Measurements from ENCODE around the gene SLC16A8.
A peak's percentile ranks its signal among the peaks of the same experiment; 100 is the strongest.
"Not testable (repeated sequence)": the region's sequence is repeated elsewhere in the genome, so short reads cannot be mapped to it uniquely, and the experiment has no call there.

SLC16A8 gene

GRCh38 chr22:38083931-38084631 lies at the start of gene SLC16A8:
TSS of gene SLC16A8 (minus strand) at chr22:38084184. CDS start at chr22:38082873, 1,311 bp downstream.
- no peak for DNase-seq (ENCODE audit: low read depth in 2 of 2)

- DNase-seq (ENCODE audit: low read depth in 2 of 2), result no peak
These were observed 49.3 kb upstream of the SLC16A8 start for GRCh38 chr22:38133331-38133730.

- no peak for DNase-seq (ENCODE audit: low read depth in 2 of 2)
These were observed 48.8 kb upstream of the SLC16A8 start for GRCh38 chr22:38132794-38133193.

- no peak for DNase-seq (ENCODE audit: low read depth in 2 of 2)
These were observed 48.2 kb upstream of the SLC16A8 start for GRCh38 chr22:38132136-38132535.

GRCh38 chr22:38131399-38131798 lies 47.4 kb upstream of the SLC16A8 start:
- no peak for DNase-seq (ENCODE audit: low read depth in 2 of 2)

- DNase-seq (ENCODE audit: low read depth in 2 of 2), result no peak
These were observed 45.9 kb upstream of the SLC16A8 start for GRCh38 chr22:38129856-38130255.

- no peak for DNase-seq (ENCODE audit: low read depth in 2 of 2)
These were observed 45.0 kb upstream of the SLC16A8 start for GRCh38 chr22:38129021-38129420.

- DNase-seq (ENCODE audit: low read depth in 2 of 2), result no peak
These were observed 43.9 kb upstream of the SLC16A8 start for GRCh38 chr22:38127869-38128268.

GRCh38 chr22:38126928-38127668 lies 43.1 kb upstream of the SLC16A8 start:
- no peak for DNase-seq (ENCODE audit: low read depth in 2 of 2)

- no peak for DNase-seq (ENCODE audit: low read depth in 2 of 2)
These were observed 41.8 kb upstream of the SLC16A8 start for GRCh38 chr22:38125751-38126201.

- DNase-seq (ENCODE audit: low read depth in 2 of 2), result no peak
These were observed 41.1 kb upstream of the SLC16A8 start for GRCh38 chr22:38125038-38125610.

GRCh38 chr22:38124236-38124974 lies 40.4 kb upstream of the SLC16A8 start:
- no peak for DNase-seq (ENCODE audit: low read depth in 2 of 2)

GRCh38 chr22:38122616-38123015 lies 38.6 kb upstream of the SLC16A8 start:
- no peak for DNase-seq (ENCODE audit: low read depth in 2 of 2)

- no peak for DNase-seq (ENCODE audit: low read depth in 2 of 2)
These were observed 36.6 kb upstream of the SLC16A8 start for GRCh38 chr22:38120359-38121110.

- DNase-seq (ENCODE audit: low read depth in 2 of 2), result not testable (repeated sequence)
These were observed 34.8 kb upstream of the SLC16A8 start for GRCh38 chr22:38118747-38119146.

GRCh38 chr22:38118182-38118581 lies 34.2 kb upstream of the SLC16A8 start:
- no peak for DNase-seq (ENCODE audit: low read depth in 2 of 2)

- DNase-seq (ENCODE audit: low read depth in 2 of 2), result not testable (repeated sequence)
These were observed 33.6 kb upstream of the SLC16A8 start for GRCh38 chr22:38117556-38117955.

GRCh38 chr22:38115423-38116205 lies 31.6 kb upstream of the SLC16A8 start:
- DNase-seq (ENCODE audit: low read depth in 2 of 2), result no peak

- DNase-seq (ENCODE audit: low read depth in 2 of 2), result peak; percentile 74 to 76
These were observed 30.8 kb upstream of the SLC16A8 start for GRCh38 chr22:38114484-38115398.
